Panc1 (cell line): ENCODE results near the gene DPEP2. TPM values are rescaled to one million over a fixed set of nuclear protein-coding genes. Genes with fewer than 3 reads are reported as not detected.

ENCODE experiments used
- ATAC-seq: fragments of 200-7000 bp; cut with Tn5 transposase; 2 replicates; pipeline ENCODE4 v1.9.1; 2020; ENCODE audit warnings: mild to moderate bottlenecking, moderate library complexity
- BruUV-seq: library from RNA; stranded (reverse); fragments of 400-500 nt; replicated peaks from 2 replicates; lab custom pipeline; 2021; lab: Mats Ljungman, UMichigan
- CTCF ChIA-PET: fragments of 300-600 bp; sonication (Branson Sonifier 250); formaldehyde crosslinking; loops from one replicate; lab custom pipeline; 2022; ENCODE audit warnings: antibody characterized with exemption; lab: Charles Lee
- POLR2A ChIA-PET: fragments of 300-600 bp; sonication (Branson Sonifier 250); formaldehyde crosslinking; loops from one replicate; lab custom pipeline; 2022; ENCODE audit warnings: antibody characterized with exemption; lab: Charles Lee
- DNase-seq: peaks from one replicate; pipeline ENCODE4 v3.0.0-alpha.2; 2010; ENCODE audit warnings: low read depth, low spot score
- H3K27ac ChIP-seq: 2 replicates; pipeline ENCODE4 v1.5.1; 2011; ENCODE audit warnings: mild to moderate bottlenecking, low read length, inconsistent platforms
- H3K27me3 ChIP-seq: fragments of 200-500 bp; sonication (Bioruptor generic); 2 replicates; pipeline ENCODE4 v1.6.0; 2014; ENCODE audit warnings: low read length, inconsistent platforms; ENCODE audit not compliant: control insufficient read depth, insufficient read depth
- H3K36me3 ChIP-seq: fragments of 200-500 bp; sonication (Bioruptor generic); 2 replicates; pipeline ENCODE4 v1.5.1; 2014; ENCODE audit warnings: inconsistent platforms, mild to moderate bottlenecking, low read length, moderate library complexity; ENCODE audit not compliant: control insufficient read depth, insufficient read depth
- H3K4me1 ChIP-seq: 2 replicates; pipeline ENCODE4 v1.5.1; 2011; ENCODE audit warnings: inconsistent platforms, mild to moderate bottlenecking, low read length, moderate library complexity; ENCODE audit not compliant: control insufficient read depth, insufficient read depth
- H3K4me3 ChIP-seq, 2 experiments: 2 replicates each; pipeline ENCODE4 v1.5.1; 2011 to 2012; ENCODE audit warnings: low read depth in 2 of 2, low read length in 2 of 2, mild to moderate bottlenecking in 2 of 2, inconsistent platforms in 1 of 2, moderate library complexity in 1 of 2
- H3K9me3 ChIP-seq: fragments of 200-500 bp; sonication (Bioruptor generic); 2 replicates; pipeline ENCODE4 v1.5.1; 2014; ENCODE audit warnings: low read depth, mild to moderate bottlenecking, inconsistent platforms, low read length, moderate library complexity; ENCODE audit not compliant: control insufficient read depth, insufficient read depth
- POLR2AphosphoS5 ChIP-seq: IDR thresholded peaks from 2 replicates; pipeline ENCODE4 v1.6.1; 2012; ENCODE audit warnings: mild to moderate bottlenecking, low read depth, low read length, moderate library complexity
- REST ChIP-seq, 2 experiments: IDR thresholded peaks; 2 replicates each; pipeline ENCODE4 v1.6.1; 2011 to 2012; ENCODE audit warnings: low read depth in 2 of 2, control low read depth in 1 of 2, low read length in 1 of 2, mild to moderate bottlenecking in 1 of 2, moderate library complexity in 1 of 2; ENCODE audit not compliant: insufficient read depth in 1 of 2
- SIN3A ChIP-seq: IDR thresholded peaks from 2 replicates; pipeline ENCODE4 v1.6.1; 2012; ENCODE audit warnings: low read depth, mild to moderate bottlenecking, low read length, moderate library complexity, borderline replicate concordance; ENCODE audit not compliant: insufficient read depth
- TCF7L2 ChIP-seq: IDR thresholded peaks from 2 replicates; pipeline ENCODE4 v1.6.1; 2011; ENCODE audit warnings: mild to moderate bottlenecking, low read depth, low read length, inconsistent platforms
- in situ Hi-C: cut with HindIII; loops from 2 replicates; pipeline ENCODE4 v1.10.0; 2016; ENCODE audit warnings: low sequenced_read_pairs, low pct_unique_long_range_greater_than_20kb
- intact Hi-C: fragments of 100-400 bp; cut with micrococcal nuclease; formaldehyde crosslinking; loops from one replicate; pipeline ENCODE4 v1.10.0; 2022; ENCODE audit not compliant: unreplicated experiment
- total RNA-seq: library from RNA; stranded (reverse); gene quantifications from one replicate; pipeline ENCODE4 v1.2.1, GENCODE V29; 2021; ENCODE audit not compliant: unreplicated experiment
- TF ChIP-seq, protein P1 (sequence below): fragments of 450-650 bp; IDR thresholded peaks from 2 replicates; pipeline ENCODE4 v1.5.1; 2017; ENCODE audit warnings: mild to moderate bottlenecking

DPEP2 gene
- total RNA-seq, 1 experiment from 2014 or later = not detected

DNA sequence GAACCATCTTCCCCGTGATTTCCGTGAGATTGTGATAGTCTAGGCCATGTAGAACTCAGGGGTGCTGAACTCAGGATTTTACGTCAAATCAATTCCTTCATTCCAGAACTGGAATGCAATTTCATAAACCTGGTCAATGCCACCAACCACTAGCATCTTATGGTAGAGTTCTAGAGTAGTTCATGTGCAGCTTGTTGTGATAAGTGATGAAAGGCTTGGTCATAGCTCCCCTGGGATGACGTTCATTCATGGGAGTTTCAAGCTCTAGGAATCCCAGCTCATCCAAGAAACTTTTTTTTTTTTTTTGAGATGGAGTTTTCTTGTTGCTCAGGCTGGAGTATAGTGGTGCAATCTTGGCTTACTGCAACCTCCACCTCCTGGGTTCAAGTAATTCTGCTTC is 3.7 kb upstream of the DPEP2 start:
- Histone ChIP-seq H3K27me3 (no peaks in the 10 kb centered on the region), H3K4me3 (no peak overlapping the region), H3K9me3 (no peaks in the 10 kb centered on the region), H3K36me3 (no peaks in the 10 kb centered on the region), H3K27ac (no peak overlapping the region), H3K4me1 (no peaks in the 10 kb centered on the region)
- POLR2A ChIA-PET = no interaction called here
- intact Hi-C loops = no loop called here
- TF ChIP-seq TCF7L2 = no peak
- TF ChIP-seq SIN3A = no peak
- TF ChIP-seq, protein P1, sequence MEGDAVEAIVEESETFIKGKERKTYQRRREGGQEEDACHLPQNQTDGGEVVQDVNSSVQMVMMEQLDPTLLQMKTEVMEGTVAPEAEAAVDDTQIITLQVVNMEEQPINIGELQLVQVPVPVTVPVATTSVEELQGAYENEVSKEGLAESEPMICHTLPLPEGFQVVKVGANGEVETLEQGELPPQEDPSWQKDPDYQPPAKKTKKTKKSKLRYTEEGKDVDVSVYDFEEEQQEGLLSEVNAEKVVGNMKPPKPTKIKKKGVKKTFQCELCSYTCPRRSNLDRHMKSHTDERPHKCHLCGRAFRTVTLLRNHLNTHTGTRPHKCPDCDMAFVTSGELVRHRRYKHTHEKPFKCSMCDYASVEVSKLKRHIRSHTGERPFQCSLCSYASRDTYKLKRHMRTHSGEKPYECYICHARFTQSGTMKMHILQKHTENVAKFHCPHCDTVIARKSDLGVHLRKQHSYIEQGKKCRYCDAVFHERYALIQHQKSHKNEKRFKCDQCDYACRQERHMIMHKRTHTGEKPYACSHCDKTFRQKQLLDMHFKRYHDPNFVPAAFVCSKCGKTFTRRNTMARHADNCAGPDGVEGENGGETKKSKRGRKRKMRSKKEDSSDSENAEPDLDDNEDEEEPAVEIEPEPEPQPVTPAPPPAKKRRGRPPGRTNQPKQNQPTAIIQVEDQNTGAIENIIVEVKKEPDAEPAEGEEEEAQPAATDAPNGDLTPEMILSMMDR = no peak
- TF ChIP-seq POLR2AphosphoS5 = no peak
- no peak for TF ChIP-seq REST (IDR thresholded peaks at IDR 0.05; ENCODE audit: insufficient read depth in 1 of 2, low read depth in 2 of 2, low read length in 1 of 2)
- no peak for DNase-seq
- no TSS peak for BruUV-seq
- no peak for ATAC-seq
- in situ Hi-C loops = no loop called here
- CTCF ChIA-PET = no interaction called here

GRCh38 chr16:68000450-68000849 is 1.2 kb upstream of the DPEP2 start:
- intact Hi-C loops = no loop called here
- CTCF ChIA-PET = interaction anchor here (0.7 kb wide), 1 partner anchor 117 kb away, joined by 7 read pairs; no protein-coding TSS in a partner anchor

More at GRCh38 chr16:68000450-68000849, 1.2 kb upstream of the DPEP2 start:
- H3K4me1 ChIP-seq = no peaks in the 10 kb centered on the region
- no TSS peak for BruUV-seq
- H3K27ac ChIP-seq = no peak overlapping the region
- TF ChIP-seq, protein P1 = no peak
- TF ChIP-seq SIN3A (no peak), TCF7L2 (no peak), POLR2AphosphoS5 (no peak), REST (IDR thresholded peaks at IDR 0.05; ENCODE audit: insufficient read depth in 1 of 2, low read depth in 2 of 2, low read length in 1 of 2) (no peak)
- H3K9me3 ChIP-seq = no peaks in the 10 kb centered on the region
- no peak overlapping the region for H3K4me3 ChIP-seq
- ATAC-seq (no peak), DNase-seq (no peak)
- no peaks in the 10 kb centered on the region for H3K27me3 ChIP-seq
- no peaks in the 10 kb centered on the region for H3K36me3 ChIP-seq
- POLR2A ChIA-PET = no interaction called here
- in situ Hi-C loops = no loop called here
